CD4-positive, alpha-beta T cell treated with Interleukin-6 at 100 ng/mL for 8 hours (primary cell): ENCODE data around the gene UPB1.
A peak's percentile ranks its signal among the peaks of the same experiment; 100 is the strongest.
"Not testable (repeated sequence)": the region's sequence is repeated elsewhere in the genome, so short reads cannot be mapped to it uniquely, and the experiment has no call there.

ENCODE experiments used
- DNase-seq: peaks from one replicate; pipeline ENCODE4 v3.0.0-alpha.2; 2020; ENCODE audit warnings: mixed read lengths, low spot score

UPB1 gene

DNA sequence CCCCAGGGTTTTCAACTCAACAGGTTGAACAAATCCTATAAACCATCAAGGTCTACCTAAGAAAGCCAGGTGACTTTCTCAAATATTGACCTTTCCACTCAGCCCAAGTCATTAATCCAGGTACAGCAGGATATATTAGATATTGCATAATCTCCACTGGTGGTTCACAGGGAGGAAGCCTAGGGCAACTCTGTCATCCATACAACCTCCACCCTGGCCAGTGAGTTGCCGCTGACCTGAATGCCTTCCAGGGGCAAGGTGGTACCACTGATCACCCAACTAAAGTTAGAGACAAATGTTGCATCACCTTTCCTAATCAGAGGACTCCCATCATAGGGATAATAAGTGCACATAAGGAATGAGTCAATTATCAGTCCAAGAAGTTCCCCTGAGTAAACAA, 36.9 kb downstream of the UPB1 start:
- no peak for DNase-seq

DNA sequence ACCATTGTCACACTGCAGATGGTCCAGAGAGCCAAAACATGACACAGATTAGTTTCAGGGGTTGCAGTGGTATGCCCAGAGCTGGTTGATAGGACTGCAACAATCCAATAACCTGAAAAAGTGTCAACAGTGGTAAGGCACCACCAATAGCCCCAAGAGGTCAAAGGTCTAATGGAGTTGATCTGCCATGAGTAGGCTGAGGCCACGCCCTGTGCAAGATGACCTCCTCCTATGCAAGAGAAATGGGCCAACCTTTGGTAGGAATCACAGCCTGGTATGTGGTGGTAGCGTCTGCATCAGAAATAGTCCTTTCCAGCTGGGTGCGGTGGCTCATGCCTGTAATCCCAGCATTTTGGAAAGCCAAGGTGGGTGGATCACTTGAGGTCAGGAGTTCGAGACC, 40.2 kb downstream of the UPB1 start:
- DNase-seq: no peak

DNA sequence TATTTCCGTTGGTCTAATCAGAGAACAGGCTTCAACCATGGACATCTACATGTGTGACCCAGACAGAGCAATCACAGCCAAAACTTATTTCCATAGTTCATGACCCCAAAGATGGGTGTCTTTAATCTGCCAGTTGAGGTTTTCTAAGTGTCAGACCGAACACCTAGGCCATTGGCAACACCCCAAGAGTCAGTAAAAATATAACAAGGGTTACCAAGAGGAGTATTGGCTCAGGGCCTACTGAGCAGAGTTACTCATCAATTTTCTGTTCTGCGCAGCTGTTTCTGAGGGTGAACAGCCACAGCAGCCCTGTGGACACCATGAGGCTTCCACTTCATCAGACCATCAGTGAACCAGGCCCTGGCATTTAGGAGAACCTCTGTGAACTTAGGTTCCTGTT, 41.0 kb downstream of the UPB1 start:
- no peak for DNase-seq

DNA sequence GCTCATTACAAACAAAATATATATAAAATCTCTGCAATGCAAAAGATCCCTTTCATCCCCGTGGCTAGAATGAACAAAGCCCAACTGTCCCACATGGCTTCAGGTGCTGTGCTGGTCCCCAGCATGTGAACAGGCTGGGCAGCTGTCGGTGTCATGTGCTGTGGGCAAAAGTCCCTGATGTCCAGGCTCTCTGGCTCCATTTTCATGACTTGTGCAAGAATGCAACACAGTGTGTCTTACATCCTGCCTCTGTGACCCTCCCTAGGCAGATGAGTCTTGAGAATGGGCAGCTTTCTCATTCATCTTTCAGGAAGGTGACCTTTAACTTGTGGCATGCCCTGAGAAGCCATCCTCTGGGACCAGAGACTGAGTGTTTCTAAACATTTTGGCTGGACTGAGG, 45.3 kb downstream of the UPB1 start:
- no peak for DNase-seq

DNA sequence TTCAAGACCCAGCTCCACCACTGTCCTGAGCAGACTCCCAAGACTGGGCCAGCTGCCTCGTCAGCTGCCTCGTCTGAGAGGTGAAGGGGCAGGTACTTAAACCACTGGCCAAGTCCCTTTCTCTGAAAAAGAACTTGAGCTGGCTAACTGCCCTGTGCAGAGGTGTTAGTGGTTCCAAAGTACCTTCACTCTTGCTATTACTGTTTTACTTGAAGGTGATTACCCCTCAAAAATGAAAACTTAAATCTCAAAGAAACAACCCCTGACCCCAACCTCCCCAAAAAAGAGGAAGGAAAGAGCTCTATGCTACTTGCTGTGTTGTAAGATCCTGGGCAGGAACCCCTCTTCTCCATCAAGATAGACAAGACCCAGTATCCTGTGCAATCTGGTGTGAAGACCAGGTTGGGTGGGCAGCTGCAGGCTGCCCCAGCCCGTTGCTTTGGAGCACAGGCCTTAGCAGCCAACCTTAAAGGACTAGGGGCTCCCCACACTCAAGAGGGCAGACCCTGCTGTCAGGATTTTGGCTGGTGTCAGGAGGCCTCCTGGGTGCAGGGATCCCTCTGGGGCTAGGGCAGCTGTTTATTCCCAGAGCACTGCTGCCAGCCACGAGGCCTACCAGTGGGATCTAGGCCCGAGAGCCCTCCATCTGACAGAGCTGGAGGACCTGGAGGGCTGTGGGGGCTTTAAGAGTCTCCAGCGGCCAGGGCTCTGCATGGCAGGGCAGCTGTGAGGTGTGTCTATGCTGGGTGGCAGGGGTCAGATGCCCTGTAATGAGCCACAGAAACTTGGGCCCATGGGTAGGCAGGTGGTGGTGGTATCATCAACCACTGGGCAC, 46.8 kb downstream of the UPB1 start:
- DNase-seq: no peak

DNA sequence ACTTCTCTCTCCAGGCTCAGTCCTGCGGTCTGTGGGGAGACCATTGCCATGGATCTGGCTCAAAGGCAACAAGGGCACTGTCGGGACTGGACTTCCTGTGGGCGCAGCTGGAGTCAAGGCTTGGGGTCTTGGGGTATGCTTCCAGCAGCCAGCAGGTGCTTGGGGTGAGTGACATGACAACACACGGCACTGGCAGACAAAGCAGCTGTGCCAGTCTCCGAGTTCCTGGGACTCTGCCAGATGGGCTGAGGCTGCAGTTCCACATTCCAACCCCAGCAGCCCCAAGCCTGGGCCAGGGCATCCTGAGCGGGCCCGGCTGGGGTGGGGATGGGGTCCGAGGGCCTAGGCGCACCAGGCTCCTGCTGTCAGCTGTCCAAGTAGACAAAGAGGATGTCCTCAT, 47.5 kb downstream of the UPB1 start:
- DNase-seq: no peak

DNA sequence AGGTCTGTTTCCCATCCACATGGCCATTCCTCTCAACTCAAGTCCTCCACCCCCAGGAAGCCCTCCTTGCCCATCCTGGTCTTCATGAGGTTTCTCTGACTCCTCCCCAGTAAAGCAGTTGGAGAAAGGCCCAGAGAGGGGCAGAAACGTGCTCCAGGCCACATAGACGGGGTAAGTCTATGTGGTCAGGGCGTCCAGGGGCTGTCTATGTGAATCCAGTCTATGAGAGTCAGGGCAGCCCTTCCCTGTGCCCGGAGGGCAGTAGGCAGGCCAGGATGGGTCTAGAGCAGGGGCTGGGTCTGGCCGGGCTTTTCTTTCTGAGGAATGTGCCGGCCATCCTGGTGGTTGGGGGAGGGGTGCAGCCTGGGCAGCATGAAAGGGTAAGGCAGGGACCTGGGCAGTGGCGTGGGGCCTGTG, 48.1 kb downstream of the UPB1 start:
- no peak for DNase-seq

DNA sequence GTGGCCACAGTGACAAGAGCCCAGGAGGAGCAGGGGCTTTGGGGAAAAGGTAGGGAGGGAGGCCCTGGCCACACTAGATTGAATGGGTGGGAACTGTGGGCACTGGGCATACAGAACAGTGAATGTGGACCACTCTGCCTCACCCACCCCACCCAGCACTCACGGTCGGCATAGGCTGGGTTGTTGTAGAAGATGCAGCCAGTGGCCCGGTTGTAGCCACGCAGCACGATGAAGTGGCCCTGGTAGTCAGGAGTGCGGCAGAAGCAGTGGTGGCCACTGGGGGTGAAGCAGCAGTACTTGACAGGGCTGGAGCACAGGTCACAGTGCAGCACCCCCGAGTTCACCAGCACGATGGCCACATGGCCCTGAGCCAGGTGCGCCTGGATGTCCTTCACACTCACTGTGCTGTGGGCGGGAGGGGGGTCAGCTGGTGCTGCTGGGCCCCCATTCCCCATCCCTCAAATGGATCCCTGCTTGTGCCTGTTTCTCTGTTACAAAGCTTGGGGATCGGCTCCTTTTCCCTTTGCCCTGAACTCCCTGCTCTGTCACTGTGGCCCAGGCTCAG, 48.6 kb downstream of the UPB1 start:
- DNase-seq: no peak

DNA sequence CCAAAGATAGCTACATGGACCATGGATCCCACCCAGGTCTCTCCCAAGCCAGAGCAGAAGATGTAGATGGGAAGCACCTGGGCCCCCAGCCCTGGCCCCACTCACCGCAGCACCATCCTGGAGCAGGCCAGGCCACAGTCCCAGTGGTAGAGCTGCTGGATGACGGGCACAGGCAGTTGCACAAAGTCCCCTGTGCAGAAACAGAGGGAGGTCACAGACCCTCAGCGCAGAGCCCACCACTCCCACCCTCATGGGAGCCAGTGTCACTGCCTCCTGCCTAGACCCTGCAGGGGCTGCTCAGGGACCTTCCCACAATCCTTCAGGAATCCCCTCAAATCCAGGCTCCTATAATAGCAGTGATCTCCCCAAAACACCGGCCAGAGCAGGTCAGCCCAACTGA, 53.7 kb downstream of the UPB1 start:
- DNase-seq: no peak

DNA sequence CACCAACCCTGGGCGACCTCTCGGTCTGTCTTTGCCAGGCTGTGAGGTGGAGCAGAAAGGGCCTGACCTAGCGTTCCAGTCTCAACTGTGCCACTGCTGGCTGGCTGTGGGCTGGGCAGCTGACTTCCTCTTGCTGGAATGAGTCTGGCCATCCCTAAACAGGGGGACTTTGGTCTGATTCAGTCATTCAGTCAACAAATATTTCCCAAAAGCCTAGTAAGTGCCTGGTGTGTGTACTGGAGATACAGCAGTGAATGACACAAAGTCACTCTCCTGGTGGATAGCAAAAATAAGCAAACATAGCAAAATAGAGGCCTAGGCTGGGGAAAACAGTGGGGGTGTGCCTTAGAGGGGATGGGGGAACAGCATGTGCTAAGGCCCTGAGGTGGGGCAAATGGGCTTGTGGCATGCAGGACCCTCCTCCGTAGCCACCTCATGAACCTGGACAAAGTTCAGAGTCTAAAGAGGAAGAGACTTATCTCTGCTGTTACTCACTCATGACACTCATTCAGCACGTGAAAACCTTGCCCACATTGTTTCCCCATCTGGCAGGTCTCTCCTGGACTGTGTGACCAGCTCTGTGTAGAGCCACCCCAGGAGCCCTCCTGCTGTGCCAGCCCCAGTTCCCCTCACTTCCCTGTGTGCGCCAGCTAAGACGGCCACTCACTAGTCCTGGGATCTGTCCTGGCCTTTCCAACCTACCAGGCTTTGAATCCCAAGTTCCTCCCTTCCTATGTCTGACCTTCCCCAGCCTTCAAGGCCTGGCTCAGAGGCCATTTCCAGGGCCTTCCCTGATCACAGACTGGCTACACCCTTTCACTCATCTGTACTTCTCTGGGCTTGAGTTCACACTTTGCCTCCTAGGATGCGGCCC, 55.1 kb downstream of the UPB1 start:
- no peak for DNase-seq

DNA sequence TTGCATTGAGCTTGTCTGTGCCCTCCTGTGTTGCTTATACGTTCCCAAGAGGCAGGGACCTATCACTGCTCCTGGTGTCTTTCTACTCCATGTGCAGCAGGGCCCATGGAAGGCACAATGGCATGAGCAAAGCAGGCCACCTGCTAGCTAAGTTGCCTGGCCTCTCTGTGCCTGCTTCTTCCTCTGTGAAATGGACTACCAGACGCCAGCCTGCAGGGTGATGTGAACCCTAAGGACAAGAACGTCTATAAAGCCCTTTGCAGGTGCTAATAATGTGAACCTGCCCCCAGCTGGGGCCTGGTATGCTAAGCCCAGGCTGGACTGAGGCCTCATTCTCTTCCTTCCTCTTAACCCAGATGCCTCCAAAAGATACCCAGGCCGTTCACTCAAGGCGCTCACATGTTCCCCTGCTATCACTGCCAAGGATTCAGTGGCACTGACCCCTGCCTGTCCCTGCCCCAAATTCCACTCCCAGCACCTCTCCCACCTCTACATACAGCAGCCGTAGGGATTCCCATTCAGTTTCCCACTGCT, 55.8 kb downstream of the UPB1 start:
- DNase-seq: no peak

DNA sequence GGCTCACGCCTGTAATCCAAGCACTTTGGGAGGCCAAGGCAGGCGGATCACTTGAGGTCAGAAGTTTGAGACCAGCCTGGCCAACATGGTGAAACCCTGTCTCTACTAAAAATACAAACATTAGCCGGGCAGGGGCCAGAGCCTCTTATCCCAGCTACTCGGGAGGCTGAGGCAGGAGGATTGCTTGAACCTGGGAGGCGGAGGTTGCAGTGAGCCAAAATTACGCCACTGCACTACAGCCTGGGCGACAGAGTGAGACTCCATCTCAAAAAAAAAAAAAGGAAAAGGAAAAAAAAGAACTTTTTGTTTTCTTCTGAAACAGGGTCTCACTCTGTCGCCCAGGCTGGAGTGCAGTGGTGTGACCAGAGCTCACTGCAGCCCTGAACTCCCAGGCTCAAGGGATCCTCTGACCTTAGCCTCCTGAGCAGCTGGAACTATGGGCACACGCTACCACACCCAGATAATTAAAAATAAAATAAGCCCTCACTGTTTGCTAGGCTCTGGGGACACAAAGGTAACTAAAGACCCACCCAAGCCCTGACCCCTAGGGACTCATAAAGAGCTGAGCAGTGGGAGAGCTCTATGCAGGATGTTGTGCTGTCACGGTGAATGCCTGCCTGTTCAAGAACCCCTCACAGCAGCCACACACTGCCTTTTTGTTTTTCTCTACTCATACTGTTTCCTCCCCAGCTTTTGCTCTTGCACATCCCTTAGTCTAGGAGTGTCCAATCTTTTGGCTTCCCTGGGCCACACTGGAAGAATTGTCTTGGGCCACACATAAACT, 57.6 kb downstream of the UPB1 start:
- DNase-seq: not testable (repeated sequence)

DNA sequence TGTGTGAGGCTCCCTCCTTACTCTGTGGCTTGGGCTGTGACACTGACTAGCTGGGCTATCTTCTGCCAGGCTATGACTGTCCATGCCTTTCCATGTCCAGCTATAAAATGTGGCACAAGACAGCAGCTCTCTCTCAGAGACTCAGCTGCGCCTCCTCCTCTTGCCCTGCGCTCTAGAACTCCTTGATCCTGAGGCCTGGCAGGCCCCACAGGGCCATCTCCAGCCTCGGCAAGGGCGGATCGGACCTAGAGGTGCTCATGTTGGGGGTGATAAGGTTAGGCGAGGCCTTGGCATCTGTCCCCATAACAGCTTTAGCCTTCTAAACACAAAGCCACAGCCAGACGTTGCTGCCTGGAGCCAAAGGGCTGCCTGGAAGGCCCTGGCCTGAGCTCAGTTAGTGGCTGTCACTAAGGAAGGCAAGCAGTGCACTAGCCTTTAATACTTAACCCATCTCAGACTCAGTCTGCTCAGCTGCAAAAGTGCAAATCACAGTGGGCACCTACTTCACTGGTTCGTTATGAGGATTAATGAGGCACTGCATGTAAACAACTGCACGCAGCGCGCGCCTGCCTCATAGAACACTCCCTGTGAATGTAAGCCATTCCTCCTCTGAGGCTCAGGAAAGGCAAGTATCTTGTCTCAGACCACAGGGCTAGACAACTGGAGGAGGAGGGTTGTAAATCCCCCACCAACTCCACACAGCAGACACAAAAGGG, 58.6 kb downstream of the UPB1 start:
- no peak for DNase-seq

DNA sequence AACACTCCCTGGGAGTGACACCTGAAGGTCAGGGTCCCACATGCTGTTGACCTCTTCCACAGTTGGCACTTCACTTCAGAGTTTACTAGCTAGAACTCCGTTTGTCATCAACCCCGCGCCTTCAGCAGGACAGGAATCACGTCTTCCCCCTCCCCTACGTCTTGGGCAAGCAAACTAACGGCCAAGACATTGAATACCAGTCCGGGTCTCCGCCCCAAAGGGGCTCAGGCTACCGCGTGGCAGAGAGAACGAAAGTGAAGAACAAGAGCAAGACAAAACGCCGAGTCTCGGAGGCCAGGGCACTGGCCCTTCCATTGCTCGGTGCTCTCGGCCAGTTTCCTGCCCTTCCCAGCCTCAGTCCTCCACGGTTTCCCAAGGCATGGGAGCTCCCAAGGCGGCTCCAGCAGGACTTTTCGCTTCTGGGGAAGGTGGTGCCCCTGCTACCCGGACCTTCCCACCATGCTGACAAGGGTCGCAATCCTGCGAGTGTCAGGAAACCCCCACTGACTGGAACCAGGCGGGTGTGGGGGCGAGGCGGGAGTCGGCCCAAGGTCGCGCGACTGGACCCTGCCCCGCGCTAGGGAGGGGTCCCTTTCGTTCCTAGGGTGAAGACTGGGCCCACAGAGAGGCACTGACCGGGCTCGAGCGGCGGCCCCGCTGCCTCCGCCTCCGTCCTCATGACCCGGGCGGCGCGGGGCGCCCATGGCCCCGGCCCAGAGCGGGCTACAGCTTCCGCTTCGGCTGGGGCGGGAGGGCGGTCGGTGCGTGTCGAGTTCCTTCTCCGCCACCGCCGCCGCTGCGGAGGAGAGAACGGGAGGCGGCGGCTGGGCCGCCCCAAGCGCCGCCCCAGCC, 59.4 kb downstream of the UPB1 start, which contains the start of gene GUCD1:
Gene GUCD1, minus strand, starts transcription at position 826 of the 852 bp plus-strand sequence. Its CDS starts 147 bp downstream, at position 679.
- no peak for DNase-seq

DNA sequence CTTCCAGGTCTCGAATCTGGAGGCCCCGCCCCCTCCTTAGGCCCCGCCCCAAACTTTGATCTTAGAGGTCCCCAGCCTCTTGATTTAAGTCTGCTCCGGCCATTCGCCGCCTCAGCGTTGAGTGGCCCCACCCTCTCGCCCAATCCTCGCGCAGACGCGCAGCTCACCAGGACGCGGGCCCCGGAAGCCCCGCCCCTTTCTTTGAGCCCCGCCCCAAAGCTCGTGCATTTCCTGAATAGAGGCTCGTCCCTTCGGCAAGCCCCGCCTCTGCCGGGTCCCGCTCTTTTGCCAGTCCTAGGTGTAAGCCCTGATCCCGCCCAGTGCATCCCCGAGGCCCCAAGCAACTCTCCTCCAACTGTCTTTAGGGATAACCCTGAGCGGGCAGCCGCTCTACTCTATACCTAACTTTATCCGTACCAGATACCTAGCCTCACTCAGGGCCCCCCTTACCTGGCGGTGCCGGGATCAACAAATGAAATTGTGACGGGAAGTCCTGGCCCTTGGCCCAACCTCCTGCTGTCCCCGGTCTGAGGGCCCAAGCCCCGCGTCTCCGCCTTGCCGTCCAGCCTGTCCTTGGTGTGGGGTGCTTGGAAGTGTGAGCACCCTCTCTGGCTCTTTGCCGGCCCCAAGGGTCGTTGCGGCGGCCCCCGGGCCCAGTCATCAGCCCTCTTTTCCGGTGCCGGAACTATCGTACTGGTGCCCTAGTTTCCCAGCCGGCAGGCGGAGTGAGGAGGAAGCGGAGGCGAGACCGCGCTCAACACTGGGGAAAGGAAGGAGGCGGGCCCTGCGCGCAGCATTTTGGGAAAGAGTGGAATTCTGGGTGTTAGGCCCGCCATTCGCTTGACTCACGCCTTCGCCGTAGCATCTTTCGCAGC, 60.3 kb downstream of the UPB1 start, which contains the start of gene SNRPD3:
Gene SNRPD3, plus strand, starts transcription at position 835 of the 875 bp plus-strand sequence. CDS start 1,676 bp downstream, outside the sequence.
- DNase-seq: peak; percentile 99

DNA sequence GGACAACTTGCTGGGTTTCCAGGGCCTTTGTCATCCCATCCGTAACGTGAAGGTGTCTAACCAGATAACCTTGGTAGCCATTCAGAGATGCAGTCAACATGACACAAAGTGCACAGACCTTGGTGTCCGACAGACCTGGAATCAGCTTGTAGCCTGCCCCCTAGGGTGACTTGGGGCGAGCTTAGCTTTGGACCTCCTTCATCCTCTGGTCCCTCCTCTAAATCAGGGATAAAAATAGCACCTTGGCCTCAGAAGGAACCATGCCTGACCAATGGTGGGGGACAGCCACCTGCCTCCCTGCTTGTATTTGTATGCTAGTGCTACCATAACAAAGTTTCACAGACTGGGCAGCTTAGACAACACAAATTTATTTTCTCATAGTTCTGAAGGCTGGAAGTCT, 64.3 kb downstream of the UPB1 start:
- no peak for DNase-seq

DNA sequence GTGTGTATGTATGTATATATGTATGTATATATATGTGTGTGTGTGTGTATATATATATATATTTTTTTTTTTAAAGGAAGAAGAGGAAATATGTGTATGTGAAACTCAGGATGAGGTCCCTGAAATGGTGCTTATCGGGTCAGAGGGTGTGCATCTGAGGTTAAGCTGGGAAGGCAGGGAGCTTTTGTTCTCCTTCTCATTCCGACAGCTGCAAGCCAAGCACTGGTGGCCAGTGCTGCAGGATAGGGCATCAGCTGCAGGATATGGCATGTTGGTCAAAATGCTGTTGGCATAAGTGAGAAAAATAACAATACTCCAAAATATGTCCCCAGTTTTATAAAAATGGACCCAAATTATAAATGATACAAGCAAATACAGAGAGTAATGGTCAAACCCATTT, 68.1 kb downstream of the UPB1 start:
- DNase-seq: no peak

DNA sequence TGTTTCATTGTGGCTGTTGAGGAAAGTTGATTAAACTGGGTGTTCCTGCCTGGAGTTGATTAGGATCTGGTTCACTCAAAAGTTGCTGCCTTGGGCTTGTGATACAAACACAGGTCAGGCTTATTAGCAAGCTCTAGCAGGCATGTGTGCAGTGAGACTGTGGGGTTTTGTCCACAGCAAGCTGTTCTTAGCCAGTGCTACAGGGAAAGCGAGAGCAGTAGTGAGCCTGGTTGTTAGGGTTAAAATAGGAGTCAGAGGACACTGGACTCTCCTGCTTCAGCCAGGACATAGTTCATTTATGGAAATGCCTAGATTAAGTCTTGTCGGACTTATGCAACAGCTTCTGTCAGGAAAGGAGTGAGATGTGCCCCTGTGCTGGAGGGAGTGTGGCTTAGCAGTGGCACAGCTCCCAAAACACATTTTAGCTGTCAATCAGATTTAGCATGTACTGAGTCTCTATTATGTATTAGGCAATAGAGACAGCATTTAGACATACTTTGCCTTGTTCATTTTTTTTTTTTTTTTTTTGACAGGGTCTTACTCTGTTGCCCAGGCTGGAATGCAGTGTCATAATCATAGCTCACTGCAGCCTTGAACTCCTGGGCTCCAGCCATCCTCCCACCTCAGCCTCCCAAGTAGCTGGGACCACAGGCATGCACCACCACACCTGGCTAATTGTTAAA, 69.4 kb downstream of the UPB1 start:
- DNase-seq: no peak
